ENCODE results near the gene CHD1.
A peak's percentile ranks its signal among the peaks of the same experiment; 100 is the strongest.

Gene CHD1

GRCh38 chr5:98891591-98891990 lies 37.2 kb downstream of the CHD1 start:
- DNase-seq: no peak

GRCh38 chr5:98880598-98880997 lies 48.2 kb downstream of the CHD1 start:
- DNase-seq: no peak

GRCh38 chr5:98880151-98880550 lies 48.7 kb downstream of the CHD1 start:
- DNase-seq: no peak

- DNase-seq: no peak
Observed at GRCh38 chr5:98877600-98877999, 51.2 kb downstream of the CHD1 start.

GRCh38 chr5:98872674-98873073 lies 56.1 kb downstream of the CHD1 start:
- DNase-seq: no peak

- no peak for DNase-seq
Observed at GRCh38 chr5:98865690-98866089, 63.1 kb downstream of the CHD1 start.

GRCh38 chr5:98847054-98847453 lies 81.8 kb downstream of the CHD1 start:
- no peak for DNase-seq

- no peak for DNase-seq
Observed at GRCh38 chr5:98846520-98846919, 82.3 kb downstream of the CHD1 start.

- DNase-seq: no peak
Observed at GRCh38 chr5:98845878-98846277, 82.9 kb downstream of the CHD1 start.

- DNase-seq: no peak
Observed at GRCh38 chr5:98844865-98845264, 83.9 kb downstream of the CHD1 start.

- no peak for DNase-seq
Observed at GRCh38 chr5:98843481-98843880, 85.3 kb downstream of the CHD1 start.

- DNase-seq: no peak
Observed at GRCh38 chr5:98840946-98841345, 87.9 kb downstream of the CHD1 start.

- DNase-seq: peak; percentile 7
Observed at GRCh38 chr5:98839469-98840383, 89.1 kb downstream of the CHD1 start.

- no peak for DNase-seq
Observed at GRCh38 chr5:98836175-98836574, 92.6 kb downstream of the CHD1 start.

- no peak for DNase-seq
Observed at GRCh38 chr5:98827588-98828284, 101.1 kb downstream of the CHD1 start.

- peak; percentile 51 for DNase-seq
Observed at GRCh38 chr5:98827161-98827560, 101.6 kb downstream of the CHD1 start.

- DNase-seq: no peak
Observed at GRCh38 chr5:98825582-98826375, 103.0 kb downstream of the CHD1 start.

- no peak for DNase-seq
Observed at GRCh38 chr5:98816582-98817222, 112.1 kb downstream of the CHD1 start.

- DNase-seq: peak; percentile 21
Observed at GRCh38 chr5:98813755-98814154, 115.1 kb downstream of the CHD1 start.

- no peak for DNase-seq
Observed at GRCh38 chr5:98810206-98810605, 118.6 kb downstream of the CHD1 start.

- no peak for DNase-seq
Observed at GRCh38 chr5:98807806-98808205, 121.0 kb downstream of the CHD1 start.

- DNase-seq: no peak
Observed at GRCh38 chr5:98805070-98805469, 123.7 kb downstream of the CHD1 start.

GRCh38 chr5:98804066-98804465 lies 124.7 kb downstream of the CHD1 start:
- no peak for DNase-seq

Data from fibroblast of skin of right biceps (primary cell).